ENCODE data around the gene VSIG10.

DNA sequence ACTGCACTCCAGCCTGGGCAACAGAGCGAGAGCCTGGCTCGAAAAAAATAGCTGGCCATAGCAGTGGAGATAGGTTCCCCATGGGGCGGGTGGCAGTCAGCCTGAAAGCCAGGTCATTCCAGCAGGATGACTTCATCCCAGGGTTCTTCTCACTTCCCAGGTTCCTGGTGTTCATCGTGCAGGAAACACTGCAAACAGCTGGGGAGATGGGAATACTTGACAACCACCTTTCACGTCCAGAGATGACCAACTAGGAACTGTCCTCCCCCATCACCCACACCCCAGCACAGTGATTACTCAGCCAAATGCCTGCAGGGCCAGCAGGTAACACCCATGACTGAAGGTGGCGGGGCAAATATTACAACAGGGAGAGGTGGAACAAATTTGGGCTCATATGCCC lies 1.7 kb downstream of the VSIG10 start:
- TF ChIP-seq POLR2AphosphoS5 (IDR thresholded peaks at IDR 0.05) (no peak), POLR2A (IDR thresholded peaks at IDR 0.05) (no peak), EP300 (IDR thresholded peaks at IDR 0.05) (no peak)
- TF ChIP-seq, protein P1, sequence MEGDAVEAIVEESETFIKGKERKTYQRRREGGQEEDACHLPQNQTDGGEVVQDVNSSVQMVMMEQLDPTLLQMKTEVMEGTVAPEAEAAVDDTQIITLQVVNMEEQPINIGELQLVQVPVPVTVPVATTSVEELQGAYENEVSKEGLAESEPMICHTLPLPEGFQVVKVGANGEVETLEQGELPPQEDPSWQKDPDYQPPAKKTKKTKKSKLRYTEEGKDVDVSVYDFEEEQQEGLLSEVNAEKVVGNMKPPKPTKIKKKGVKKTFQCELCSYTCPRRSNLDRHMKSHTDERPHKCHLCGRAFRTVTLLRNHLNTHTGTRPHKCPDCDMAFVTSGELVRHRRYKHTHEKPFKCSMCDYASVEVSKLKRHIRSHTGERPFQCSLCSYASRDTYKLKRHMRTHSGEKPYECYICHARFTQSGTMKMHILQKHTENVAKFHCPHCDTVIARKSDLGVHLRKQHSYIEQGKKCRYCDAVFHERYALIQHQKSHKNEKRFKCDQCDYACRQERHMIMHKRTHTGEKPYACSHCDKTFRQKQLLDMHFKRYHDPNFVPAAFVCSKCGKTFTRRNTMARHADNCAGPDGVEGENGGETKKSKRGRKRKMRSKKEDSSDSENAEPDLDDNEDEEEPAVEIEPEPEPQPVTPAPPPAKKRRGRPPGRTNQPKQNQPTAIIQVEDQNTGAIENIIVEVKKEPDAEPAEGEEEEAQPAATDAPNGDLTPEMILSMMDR (IDR thresholded peaks at IDR 0.05): no peak
